ENCODE data around the gene FARSA. TPM values are rescaled to one million over a fixed set of nuclear protein-coding genes. Genes with fewer than 3 reads are reported as not detected.

FARSA gene
- total RNA-seq, 1 donor from 2014 or later: 71.6 TPM

DNA sequence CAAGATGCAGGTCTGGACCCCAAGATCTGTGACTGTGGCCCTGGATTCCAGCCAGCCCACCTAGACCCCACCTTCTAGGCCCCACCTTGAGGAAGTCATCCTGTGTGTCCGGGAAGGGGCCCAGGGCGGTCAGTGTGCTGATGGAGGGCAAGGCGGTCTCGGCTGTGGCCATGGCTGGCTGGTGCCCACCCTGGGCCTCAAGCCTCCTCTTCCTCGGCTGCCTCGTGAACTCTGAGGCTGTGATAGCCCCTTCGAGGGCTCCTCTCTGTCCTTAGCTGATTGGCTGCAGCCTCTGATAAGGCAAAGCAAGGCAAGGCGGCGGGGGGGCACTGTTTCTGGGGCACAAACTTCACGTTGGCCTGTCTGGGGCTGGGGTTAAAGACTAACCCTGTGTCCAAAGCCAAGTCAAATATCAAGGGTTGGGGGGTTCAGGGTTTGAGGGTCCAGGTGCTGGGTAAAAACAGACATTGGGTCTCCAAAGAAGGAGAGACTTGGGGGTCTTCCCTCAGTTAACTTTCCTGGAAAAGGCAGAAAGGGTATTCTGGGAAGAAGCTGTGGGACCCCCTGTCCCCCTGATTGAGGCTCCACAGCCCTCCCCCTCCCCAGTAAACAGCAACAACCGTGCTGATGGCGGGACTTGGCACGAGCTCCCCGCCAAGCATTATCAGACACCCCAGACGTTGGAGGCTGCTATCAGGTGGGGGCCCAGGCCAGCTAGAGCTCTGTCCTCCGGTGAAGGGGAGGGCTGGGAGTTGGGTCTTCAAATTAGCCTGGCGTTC is 46.4 kb downstream of the FARSA start, which contains the start of gene KLF1:
TSS of gene KLF1 (minus strand) at position 233 of the 779 bp plus-strand sequence. CDS start at position 172, 61 bp downstream.
- Mint-ChIP-seq H3K36me3 (ENCODE audit: unreplicated experiment) (no peaks in the 10 kb centered on the region), H3K27me3 (ENCODE audit: unreplicated experiment) (peaks cover 24% of the 10 kb centered on the region), H3K9me3 (ENCODE audit: unreplicated experiment) (peaks cover 5% of the 10 kb centered on the region), H3K4me1 (ENCODE audit: low read depth, unreplicated experiment) (peaks cover 2% of the 10 kb centered on the region), H3K4me3 (ENCODE audit: unreplicated experiment) (peak within 1 kb of the TSS; percentile 69), H3K27ac (ENCODE audit: unreplicated experiment) (peak within 1 kb of the TSS; percentile 53)
- DNase-seq: no peak
- TF ChIP-seq, protein P1, sequence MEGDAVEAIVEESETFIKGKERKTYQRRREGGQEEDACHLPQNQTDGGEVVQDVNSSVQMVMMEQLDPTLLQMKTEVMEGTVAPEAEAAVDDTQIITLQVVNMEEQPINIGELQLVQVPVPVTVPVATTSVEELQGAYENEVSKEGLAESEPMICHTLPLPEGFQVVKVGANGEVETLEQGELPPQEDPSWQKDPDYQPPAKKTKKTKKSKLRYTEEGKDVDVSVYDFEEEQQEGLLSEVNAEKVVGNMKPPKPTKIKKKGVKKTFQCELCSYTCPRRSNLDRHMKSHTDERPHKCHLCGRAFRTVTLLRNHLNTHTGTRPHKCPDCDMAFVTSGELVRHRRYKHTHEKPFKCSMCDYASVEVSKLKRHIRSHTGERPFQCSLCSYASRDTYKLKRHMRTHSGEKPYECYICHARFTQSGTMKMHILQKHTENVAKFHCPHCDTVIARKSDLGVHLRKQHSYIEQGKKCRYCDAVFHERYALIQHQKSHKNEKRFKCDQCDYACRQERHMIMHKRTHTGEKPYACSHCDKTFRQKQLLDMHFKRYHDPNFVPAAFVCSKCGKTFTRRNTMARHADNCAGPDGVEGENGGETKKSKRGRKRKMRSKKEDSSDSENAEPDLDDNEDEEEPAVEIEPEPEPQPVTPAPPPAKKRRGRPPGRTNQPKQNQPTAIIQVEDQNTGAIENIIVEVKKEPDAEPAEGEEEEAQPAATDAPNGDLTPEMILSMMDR (IDR thresholded peaks at IDR 0.05; ENCODE audit: partially characterized antibody, unreplicated experiment): no peak

DNA sequence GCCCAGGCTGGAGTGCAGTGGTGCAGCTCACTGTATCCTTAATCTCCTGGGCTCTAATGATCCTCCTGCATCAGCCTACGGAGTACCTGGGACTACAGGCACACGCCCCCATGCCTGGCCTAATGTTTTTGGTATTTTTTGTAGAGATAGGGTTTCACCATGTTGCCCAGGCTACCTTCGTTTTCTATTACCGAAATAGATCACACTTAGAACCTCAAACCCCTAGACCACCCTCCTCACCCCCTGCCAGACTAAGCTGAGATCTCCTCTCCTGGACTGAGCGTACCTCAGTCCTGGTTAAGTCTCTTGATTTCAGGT is 46.9 kb downstream of the FARSA start:
- peak overlapping the region; percentile 69 for H3K4me3 Mint-ChIP-seq (ENCODE audit: unreplicated experiment)
- no peaks in the 10 kb centered on the region for H3K36me3 Mint-ChIP-seq (ENCODE audit: unreplicated experiment)
- H3K4me1 Mint-ChIP-seq (ENCODE audit: low read depth, unreplicated experiment): peaks cover 2% of the 10 kb centered on the region
- DNase-seq: no peak
- TF ChIP-seq, protein P1 (IDR thresholded peaks at IDR 0.05; ENCODE audit: partially characterized antibody, unreplicated experiment): no peak
- peak overlapping the region; percentile 53 for H3K27ac Mint-ChIP-seq (ENCODE audit: unreplicated experiment)
- H3K9me3 Mint-ChIP-seq (ENCODE audit: unreplicated experiment): peaks cover 5% of the 10 kb centered on the region
- peaks cover 24% of the 10 kb centered on the region for H3K27me3 Mint-ChIP-seq (ENCODE audit: unreplicated experiment)

DNA sequence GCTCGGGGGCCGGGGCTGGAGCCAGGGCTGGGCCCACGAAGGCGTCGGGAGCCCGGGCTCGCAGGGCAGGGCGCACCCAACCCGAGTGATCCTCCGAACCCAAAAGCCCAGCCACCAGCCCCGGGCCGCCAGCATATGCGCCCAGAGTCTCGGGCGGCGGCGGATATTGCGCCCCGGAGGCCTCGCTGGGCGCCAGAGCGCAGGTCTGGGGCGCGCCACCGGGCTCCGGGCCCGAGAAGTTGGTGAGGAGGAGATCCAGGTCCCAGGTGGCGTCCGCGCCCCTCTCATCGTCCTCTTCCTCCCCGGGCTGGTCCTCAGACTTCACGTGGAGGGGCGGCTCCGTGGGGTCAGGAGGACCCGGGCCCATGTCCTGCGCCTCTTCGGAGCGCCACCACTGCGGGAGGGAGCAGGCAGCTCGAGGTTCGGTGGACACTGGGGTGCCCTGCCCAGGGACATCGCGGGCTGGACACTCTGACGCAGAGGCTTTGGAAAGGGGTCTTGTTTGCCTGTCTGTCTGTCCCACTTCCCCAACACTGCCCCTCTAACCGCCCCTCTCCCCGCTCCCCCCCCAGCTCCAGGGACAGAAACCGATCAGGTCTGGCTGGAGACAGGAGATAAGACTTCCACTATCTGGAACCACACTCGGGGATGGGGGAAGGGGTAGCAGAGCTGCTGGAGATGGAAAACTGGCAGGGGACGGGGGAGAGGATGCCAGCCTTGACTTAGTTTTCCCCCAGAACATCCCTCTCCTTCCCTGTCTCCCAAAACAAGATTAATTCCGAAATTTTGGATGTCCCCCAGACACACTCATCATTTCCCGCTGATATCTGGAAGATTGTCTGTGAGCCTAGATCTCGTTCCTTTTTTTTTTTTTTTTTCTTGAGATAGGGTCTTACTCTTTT is 47.5 kb downstream of the FARSA start:
- peaks cover 2% of the 10 kb centered on the region for H3K4me1 Mint-ChIP-seq (ENCODE audit: low read depth, unreplicated experiment)
- no peaks in the 10 kb centered on the region for H3K36me3 Mint-ChIP-seq (ENCODE audit: unreplicated experiment)
- H3K27ac Mint-ChIP-seq (ENCODE audit: unreplicated experiment): peak overlapping the region; percentile 53
- peaks cover 5% of the 10 kb centered on the region for H3K9me3 Mint-ChIP-seq (ENCODE audit: unreplicated experiment)
- TF ChIP-seq, protein P1 (IDR thresholded peaks at IDR 0.05; ENCODE audit: partially characterized antibody, unreplicated experiment): no peak
- peaks cover 20% of the 10 kb centered on the region for H3K27me3 Mint-ChIP-seq (ENCODE audit: unreplicated experiment)
- no peak for DNase-seq
- H3K4me3 Mint-ChIP-seq (ENCODE audit: unreplicated experiment): peak overlapping the region; percentile 69

DNA sequence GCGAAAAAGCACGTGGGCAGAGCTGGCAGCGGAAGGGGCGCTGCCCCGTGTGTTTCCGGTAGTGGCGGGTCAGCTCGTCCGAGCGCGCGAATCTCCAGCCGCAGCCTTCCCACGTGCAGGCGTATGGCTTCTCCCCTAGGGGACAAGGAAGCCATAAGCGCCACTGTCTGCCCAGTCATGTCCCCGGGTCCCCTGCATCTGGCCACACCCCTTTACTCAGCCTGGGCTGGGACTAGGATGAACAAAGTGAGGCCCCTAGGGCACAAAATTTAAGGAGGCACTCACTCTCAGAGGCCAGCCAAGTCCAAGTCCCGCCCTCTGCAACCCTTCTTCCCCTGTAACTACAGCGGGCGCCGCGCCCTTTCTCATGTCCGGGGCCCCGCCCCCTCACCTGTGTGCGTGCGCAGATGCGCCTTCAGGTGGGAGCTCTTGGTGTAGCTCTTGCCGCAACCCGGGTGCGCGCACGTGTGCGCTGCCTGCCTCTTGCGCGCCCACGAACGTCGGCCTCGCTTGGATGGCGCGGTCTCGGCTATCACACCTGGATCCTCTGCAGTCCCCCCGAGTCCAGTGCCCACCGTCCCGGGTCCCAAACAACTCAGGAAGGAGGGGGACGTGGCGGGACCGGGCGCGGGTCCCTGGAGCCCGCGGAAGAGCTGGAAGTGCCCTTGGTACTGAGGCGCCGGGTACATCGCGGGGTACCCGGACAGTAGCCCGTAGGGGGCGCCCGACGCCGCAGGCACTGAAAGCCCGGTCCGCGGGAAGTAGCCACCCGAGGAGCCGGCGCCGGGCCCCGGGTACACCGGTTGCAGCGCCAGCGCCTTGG is 48.4 kb downstream of the FARSA start:
- Mint-ChIP-seq H3K4me1 (ENCODE audit: low read depth, unreplicated experiment) (no peaks in the 10 kb centered on the region), H3K27ac (ENCODE audit: unreplicated experiment) (no peak overlapping the region), H3K27me3 (ENCODE audit: unreplicated experiment) (peaks cover 16% of the 10 kb centered on the region), H3K36me3 (ENCODE audit: unreplicated experiment) (no peaks in the 10 kb centered on the region), H3K9me3 (ENCODE audit: unreplicated experiment) (peaks cover 5% of the 10 kb centered on the region), H3K4me3 (ENCODE audit: unreplicated experiment) (peak overlapping the region; percentile 77)
- DNase-seq: peak; percentile 83
- TF ChIP-seq, protein P1 (IDR thresholded peaks at IDR 0.05; ENCODE audit: partially characterized antibody, unreplicated experiment): peak; percentile 63

All from glutamatergic neuron (in vitro differentiated cells).